ENCODE measurements around the gene TRMT10B.
"Not testable (repeated sequence)": the region's sequence is repeated elsewhere in the genome, so short reads cannot be mapped to it uniquely, and the experiment has no call there.

The TRMT10B gene

DNA sequence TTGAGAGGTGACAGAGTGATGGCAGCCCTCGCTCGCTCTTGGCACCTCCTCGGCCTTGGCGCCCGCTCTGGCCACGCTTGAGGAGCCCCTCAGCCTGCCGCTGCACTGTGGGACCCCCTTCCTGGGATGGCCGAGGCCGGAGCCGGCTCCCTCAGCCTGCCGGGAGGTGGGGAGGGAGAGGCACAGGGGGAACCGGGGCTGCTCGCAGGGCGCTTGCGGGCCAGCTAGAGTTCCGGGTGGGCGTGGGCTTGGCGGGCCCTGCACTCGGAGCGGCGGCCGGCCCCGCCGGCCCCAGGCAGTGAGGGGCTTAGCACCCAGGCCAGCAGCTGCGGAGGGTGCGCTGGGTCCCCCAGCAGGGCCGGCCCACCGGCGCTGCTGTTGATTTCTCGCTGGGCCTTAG lies 1.9 kb upstream of the TRMT10B start:
- DNase-seq = not testable (repeated sequence)

DNA sequence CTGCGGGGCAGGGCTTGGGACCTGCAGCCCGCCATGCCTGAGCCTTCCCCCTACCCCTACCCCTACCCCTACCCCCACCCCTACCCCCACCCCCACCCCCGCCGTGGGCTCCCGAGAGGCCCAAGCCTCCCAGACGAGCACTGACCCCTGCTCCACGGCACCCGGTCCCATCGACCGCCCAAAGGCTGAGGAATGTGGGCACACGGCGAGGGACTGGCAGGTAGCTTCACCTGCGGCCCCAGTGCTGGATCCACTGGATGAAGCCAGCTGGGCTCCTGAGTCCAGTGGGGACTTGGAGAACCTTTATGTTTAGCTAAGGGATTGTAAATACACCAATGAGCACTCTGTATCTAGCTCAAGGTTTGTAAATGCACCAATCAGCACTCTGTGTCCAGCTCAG lies 1.5 kb upstream of the TRMT10B start:
- DNase-seq = not testable (repeated sequence)

DNA sequence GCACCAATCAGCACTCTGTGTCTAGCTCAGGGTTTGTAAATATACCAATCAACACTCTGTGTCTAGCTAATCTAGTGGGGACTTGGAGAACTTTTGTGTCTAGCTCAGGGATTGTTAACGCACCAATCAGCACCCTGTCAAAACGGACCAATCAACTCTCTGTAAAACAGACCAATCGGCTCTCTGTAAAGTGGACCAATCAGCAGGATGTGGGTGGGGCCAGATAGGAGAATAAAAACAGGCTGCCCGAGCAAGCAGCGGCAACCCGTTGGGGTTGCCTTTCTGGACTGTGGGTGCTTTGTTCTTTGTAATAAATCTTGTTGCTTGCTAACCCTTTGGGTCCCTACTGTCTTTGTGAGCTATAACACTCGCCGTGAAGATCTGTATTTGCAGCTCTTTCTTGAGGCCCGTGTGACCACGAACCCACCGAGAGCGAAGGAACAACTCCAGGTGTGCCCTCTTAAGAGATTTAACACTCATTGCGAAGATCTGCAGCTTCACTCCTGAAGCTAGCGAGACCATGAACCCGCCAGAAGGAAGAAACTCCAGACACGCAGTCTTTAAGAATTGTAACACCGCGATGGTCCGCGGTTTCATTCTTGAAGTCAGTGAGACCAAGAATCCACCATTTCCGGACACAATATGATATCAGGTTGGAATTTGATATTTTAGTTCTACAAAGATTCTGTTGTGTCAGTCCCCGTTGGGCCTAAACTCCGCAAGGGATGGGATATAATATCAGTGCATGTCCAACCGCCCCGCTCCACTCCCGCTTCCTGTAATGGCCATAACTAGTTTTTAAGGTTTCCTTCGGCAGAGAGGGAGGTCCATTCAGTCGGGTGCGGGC lies 740 bp upstream of the TRMT10B start:
- no peak for DNase-seq

DNA sequence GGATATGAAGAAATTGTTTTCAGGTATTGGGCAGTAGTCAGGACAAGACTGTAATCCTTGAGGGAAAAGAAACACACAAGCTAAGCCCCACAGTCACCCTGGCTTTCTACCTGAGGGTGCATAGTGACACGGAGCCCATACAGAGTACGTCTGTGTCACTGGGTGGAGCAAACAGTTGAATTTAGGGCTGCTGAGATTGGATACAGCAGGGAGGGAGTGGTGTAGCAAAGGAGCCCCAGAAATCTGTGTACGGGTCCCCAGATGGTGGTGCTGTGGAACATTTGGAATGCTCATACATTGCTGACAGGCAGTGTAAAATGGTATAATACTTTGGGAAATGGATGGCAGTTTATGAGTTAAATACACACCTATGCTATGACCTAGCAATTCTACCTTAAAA lies 5.1 kb downstream of the TRMT10B start:
- no peak for DNase-seq

DNA sequence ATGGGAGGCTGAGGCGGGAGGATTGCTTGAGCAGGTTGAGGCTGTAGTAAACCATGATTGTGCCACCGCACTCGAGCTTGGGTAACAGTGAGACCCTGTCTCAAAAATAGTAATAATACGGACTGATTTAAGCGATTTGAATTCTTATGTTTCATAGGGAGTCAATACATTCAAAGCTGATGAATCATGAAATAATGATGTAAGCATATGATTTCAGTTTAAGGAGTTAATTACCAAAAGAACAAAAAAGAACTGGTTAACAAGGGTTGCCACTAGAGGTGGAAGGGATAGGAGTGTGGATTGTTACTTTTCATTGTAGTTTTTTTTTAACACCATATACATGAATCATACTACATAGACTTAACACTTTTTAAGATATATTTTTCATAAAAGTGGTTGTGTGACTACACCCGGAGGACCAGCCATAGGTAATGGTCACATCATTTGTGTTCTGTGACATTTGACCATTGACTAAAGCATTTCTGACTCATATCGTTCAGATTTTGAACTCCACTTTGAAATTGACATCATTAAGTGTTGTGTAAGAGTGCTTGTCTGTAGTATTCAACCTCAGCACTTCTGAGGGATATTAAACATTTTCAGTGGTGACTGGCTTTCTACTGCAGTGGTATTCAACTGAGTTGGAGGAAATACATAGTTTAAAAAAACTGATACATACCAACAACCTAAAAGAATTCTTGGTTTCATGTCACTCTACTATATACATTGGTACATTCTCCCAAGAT lies 7.0 kb downstream of the TRMT10B start:
- no peak for DNase-seq

DNA sequence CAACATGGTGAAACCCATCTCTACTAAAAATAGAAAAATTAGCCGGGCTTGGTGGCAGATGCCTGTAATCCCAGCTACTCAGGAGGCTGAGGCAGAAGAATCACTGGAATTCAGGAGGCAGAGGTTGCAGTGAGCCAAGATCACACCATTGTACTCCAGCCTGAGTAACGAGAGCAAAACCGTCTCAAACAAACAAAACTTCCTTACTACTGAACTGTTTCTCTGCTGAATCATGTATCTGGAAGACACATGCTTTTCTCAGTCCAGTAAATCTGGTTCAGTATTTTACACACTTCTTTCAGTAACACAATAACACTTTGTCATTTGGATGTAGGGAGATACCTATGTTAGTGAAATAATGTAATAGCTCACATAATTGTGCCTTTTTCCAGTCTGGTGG lies 7.9 kb downstream of the TRMT10B start:
- DNase-seq = no peak

DNA sequence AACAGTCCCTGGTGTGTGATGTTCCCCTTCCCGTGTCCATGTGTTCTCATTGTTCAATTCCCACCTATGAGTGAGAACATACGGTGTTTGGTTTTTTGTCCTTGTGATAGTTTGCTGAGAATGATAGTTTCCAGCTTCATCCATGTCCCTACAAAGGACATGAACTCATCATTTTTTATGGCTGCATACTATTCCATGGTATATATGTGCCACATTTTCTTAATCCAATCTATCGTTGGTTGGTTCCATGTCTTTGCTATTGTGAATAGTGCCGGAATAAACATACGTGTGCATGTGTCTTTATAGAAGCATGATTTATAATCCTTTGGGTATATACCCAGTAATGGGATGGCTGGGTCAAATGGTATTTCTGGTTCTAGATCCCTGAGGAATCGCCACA lies 11.7 kb downstream of the TRMT10B start:
- DNase-seq = not testable (repeated sequence)

DNA sequence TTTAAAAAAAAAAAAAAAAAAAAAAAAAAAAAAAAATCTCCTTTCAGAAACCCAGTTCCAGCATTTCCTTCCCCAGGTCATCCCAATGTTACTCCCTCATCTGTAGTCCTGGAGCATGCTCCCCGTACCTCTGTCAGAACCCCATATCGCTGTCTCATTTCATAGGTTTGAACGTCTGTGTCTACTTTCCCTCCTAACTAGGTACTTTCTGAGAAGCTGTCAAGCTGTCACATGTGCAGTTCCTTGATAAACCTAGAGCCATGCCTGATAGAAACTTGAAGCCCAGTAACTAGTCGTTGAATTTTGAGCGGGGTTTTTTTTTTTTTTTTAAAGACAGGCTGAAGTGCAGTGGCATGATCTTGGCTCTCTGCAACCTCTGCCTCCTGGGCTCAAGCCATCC lies 15.7 kb downstream of the TRMT10B start:
- no peak for DNase-seq

DNA sequence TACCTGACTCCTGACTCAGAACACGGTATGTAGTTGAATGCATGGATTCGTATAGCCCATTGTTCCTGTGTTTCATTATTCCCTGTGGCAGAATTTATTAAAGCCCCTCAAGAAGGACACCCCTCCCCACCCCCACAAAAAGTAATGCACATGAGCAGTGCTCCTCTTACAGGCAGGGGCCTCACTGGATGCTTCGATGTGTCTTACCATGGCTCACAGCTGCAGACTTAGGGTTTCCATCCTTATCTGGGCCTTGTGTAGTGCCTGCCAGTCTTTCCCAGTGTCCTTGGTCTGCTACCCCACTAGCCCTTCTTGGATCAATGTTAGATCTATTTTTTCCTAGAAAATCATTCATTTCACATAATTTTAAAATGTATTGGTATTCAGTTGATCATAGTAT lies 16.4 kb downstream of the TRMT10B start:
- no peak for DNase-seq

DNA sequence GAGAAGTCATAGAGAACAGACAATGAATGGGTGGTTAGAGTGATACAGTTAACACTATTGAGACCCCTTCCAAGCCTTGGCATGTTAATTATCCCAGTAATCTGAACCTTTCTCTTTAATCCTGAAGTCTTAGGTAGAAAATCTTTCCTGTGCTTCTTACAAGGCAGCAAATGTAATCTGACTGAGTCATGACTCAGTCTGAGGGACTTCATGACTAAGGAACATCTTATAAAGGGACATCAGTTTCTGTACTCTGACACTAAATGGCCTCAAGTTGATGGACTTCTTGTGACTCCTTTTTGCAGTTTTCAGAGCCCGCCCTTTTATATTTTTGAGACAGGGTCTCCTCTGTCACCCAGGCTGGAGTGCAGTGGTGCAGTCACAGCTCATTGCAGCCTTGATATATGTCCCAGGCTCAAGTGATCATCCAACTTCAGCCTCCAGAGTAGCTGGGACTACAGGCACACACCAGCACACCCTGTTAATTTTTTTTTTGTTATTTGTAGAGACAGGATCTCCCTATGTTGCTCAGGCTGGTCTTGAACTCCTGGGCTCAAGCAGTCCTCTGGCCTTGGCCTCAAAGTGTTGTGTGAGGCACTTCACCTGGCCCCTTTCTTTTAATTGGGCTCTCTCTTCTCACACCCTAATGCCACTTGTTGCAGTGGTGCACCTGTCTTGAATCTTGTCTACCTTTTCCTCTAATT lies 21.8 kb downstream of the TRMT10B start:
- no peak for DNase-seq

DNA sequence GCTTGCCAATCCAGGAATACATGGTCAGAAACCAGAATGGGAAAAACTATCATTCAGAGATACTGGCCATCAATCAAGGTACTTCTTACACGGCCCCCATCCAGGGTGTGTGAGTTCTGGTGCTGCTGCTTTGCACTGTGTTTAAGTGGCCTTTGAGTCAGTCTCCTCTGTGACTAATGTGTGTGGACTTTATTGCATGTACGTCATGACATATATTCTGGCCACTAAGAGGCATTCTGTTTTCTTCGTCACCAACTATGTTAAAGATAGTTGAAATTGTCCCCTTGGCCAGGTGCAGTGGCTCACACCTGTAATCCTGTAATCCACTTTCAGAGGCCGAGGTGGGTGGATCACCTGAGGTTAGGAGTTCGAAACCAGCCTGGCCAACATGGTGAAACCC lies 22.7 kb downstream of the TRMT10B start:
- DNase-seq = no peak

DNA sequence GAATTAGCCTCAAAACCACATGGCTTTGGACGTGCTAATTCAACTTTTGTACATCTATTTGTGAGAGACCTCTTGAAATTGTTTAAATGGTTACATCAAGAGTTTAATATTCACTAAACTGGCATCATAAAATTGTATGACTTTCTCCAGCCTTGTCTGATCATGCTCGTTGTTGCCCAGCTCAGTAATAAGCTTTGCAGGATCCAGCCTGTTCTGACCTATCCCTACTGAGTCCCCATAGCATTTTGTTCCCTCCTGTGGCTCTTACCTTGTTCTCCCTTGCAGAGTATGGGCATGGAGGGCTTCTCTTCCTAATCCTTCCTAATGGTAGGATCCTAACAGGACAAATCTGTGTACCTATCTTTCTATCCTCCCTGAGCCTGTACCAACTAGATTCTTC lies 24.9 kb downstream of the TRMT10B start:
- no peak for DNase-seq

DNA sequence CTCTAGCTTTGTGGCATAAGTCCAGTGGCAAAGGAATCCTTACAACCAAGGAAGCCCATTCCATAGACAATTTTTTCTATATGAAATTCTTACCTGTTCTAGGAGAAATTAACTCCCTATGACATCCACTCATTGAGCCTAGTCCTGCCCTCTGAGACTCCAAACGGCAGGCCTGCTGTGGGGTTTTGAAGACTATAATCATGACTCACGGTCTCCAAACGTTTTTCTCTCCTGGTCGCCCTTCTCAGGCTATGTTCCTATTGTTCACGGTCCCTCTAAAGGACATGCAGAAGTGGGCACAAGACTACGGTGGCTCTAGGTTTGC lies 30.6 kb downstream of the TRMT10B start:
- no peak for DNase-seq

DNA sequence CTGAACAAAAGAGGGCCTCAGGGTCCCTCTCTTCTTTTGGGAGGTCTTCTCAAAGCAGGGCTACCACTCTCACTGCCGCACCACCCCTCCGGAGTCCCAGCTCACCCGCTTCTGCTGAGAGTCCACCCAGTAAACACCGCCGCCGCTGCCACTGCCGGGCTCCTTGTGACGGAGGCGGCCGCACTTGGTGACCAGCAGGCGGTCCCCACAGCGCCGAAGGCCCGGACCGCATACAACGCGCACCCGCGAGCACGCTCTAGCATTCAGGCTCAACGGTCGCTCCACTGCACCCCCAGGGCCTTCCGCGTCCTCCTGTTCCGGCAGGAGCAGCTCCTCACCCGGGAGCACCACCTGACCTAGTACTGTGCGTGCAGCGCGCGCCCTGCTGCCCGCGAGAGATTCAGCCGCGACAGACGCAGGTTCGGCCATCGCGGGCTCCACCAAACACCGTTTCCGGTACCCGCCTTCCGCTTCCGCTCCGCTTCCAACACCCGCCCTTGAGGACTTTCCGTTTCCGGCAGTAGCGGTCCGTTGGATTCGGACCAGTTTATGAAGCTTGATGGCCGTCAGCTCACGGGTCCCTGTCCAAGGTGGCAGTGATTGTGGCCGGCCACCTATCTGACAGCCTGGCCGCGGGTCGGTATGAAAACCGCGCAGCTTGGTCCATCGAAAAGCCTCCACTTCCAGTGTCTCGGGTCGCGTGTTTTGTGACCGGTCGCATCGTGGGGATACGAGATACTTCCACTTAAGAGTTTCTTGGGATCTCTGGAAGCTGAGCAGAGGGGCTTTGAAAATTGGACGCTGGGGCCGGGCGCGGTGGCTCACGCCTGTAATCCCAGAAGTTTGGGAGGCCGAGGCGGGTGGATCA lies 31.2 kb downstream of the TRMT10B start, which contains the start of gene EXOSC3:
Gene EXOSC3 (minus strand): TSS at position 449 of the 868 bp plus-strand sequence. CDS start 20 bp downstream, at position 429.
- DNase-seq = peak; percentile 77

DNA sequence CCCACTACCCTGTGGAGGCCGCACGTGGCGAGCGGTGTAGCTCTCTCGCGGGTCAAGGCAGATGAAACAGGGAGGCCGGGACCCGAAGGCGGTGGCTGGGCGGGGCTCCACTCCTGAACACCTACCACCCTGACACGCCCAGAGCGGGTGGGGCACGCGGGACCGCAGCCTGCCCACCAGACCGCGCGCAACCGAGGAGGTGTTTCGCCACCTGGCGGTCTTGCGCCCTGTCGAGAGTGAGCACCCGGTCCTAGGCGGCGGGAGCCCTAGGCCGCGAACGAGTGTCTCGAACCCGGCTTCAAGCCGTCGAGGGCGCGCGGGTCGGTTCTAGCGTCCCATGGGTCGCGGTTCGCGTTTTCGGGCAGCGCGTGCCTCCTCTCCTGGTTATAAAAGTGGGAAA lies 33.5 kb downstream of the TRMT10B start:
- DNase-seq = no peak

DNA sequence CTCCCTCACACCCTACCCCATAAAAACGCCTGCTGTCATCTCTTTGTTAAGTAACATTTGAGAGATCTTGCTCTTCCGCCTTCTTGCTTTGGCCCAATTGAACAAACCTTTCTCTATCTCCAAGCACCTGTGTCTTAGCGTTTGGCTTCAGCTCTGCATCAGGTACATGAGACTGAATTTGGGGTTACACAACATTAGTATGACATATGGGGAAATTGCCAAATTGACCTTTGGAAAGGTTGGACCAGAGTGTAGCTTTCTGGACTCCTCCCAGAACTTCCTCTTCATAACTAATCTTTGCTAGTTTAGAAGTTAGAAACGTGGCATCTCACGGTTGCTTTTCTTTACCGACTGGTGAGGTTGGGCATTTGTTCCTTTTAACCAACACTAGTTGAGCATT lies 34.7 kb downstream of the TRMT10B start:
- DNase-seq = no peak

DNA sequence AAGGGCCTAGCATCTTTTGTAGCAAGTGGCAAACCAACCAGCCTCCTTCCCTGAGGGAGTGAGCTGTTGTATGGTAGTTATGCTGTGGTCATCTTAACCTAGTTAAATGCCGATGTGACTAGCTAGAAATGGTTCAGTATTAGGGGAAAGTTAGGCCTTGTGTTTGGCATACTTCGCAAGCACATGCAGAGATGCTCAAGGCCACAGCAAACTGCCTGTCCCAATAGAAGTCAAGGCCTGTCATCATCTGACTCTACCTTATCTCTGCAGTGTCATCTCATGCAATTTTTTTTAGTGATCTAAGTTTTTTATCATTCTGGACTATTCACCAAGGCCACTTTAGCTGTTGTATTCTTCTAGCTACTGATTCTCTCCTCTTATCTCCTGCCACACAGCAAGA lies 36.5 kb downstream of the TRMT10B start:
- no peak for DNase-seq

DNA sequence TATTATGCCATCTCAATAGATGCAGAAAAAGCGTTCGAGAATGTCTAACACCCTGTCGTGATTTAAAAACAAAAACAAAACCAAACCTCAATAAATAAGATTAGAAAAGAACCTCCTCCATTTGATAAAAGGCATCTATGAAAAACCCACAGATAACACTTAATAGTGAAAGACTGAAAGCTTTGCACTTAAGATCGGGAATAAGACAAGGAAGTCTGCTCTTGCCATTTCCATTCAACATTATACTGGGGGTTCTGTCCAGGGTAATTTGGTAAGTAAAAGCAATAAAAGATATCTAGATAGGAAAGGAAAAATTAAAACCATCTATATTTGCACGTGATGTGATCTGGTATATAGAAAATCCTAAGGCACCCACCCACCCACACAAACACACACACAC lies 38.5 kb downstream of the TRMT10B start:
- no peak for DNase-seq

DNA sequence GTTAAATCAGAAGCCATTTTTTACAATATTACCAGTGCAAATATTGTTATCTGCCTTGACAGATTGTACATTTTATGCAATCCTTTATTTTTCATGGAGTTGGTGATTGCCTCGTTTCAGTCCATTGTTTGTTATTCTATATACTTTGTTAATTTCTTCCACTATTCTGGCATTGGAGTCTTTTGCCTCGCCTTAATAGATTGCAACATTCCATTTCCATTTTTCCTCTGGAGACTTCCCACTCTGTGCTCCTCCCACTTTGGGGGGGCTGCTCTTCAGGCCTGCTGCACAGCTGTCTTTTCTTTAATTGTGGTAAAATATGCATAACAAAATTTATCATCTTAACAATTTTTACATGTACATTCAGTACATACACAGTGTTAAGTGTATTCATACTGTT lies 42.6 kb downstream of the TRMT10B start:
- DNase-seq = no peak

DNA sequence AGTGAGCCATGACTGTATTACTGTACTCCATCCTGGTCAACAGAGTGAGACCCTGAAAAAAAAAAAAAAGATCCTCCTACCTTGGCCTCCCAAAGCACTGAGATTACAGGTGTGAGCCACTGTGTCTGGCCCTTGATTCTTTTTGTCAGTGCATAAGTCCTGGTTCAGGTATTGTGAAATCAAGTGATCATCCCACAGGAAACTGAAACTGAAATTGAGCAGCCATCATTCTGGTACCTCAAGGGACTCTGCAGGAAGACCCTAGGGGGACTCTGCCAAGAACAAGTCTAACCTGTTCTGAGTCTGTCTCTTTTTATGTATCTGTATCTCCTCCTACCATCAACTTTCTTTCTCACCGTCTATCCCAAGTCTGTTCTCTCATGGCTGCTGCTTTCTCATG lies 45.1 kb downstream of the TRMT10B start:
- no peak for DNase-seq

DNA sequence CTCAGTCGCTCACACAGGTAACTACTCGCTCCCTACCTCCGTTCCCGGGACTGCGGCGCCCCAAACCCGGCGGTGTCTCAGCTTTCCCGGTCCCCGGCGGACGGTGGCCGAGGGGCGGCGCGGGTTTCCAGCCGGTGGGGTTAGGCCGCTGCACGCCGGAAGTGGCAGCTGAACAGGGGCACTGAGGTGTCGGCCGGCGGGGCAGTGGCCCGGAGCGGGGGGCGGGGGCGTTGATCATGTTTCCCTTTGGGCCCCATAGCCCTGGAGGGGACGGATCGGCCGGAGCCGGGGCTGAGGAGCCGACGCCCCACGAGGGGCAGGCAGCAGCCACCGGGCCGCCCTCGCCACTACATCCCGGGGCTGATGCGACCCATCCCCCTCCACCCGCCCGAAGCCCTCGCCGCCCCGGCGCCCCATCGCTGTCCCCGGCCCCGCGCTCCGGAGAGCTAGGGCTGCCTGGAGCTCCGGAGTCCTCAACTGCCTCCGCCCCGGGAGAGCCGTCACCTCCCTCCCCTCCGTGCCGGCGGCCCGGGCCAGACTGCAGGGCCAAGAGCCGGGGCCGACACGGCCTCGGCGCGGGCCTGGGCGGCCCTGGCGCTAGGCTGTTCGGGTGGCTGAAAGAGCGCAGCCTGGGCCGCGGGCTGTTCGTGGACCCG lies 47.2 kb downstream of the TRMT10B start, which contains the start of gene DCAF10:
Gene DCAF10 (plus strand): TSS at position 167 of the 656 bp plus-strand sequence. CDS start 70 bp downstream, at position 237.
- peak; percentile 56 for DNase-seq

DNA sequence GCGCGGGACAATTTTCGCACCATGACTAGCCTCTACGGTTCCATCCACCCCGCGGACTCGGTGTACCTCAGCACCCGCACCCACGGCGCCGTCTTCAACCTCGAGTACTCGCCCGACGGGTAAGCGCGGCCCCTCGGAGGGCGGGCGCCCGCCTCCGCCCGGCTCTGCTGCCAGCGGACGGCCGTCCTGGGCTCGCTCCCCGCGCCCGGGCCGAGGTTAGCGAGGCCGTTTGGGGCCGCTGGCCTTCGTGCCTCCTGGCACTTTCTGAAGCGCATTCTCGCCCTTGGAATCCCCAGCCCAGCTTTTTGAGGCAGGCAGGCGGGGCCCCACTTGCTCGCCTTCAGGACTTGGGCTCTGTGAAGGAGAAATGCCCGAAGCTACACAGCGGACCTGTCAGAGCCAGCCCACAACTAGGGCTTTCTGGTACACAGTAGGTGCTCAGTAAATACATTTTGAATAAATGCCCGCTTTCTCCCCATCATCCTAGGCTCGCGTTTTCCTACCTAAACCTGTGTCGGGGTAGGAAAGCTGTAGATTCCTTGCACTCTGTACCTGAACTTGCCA lies 47.8 kb downstream of the TRMT10B start:
- no peak for DNase-seq

Measured in DMS 273 treated with DMSO at 0.1 percent for 48 hours (cell line).